Forelimb muscle (tissue), 1 donor: Measurements from ENCODE around the gene KLF15. TPM values are rescaled to one million over a fixed set of nuclear protein-coding genes. Genes with fewer than 3 reads are reported as not detected.
A peak's percentile ranks its signal among the peaks of the same experiment; 100 is the strongest.

Experiments
- DNase-seq: peaks from one replicate; pipeline ENCODE4 v3.0.0-alpha.2; 2013; ENCODE audit warnings: low read depth
- polyA plus RNA-seq: library from polyadenylated mRNA; unstranded; fragments of 120-200 nt; gene quantifications from one replicate; pipeline ENCODE4 v1.2.1, GENCODE V29; 2013; ENCODE audit not compliant: insufficient read length

The KLF15 gene
- polyA plus RNA-seq, 1 donor = 1.7 TPM

- peak; percentile 52 for DNase-seq
Observed at GRCh38 chr3:126389112-126389793, 32.0 kb upstream of the KLF15 start.

GRCh38 chr3:126381966-126382365 is 24.8 kb upstream of the KLF15 start:
- DNase-seq = no peak

GRCh38 chr3:126380011-126380768 is 23.0 kb upstream of the KLF15 start:
- DNase-seq = no peak

DNA sequence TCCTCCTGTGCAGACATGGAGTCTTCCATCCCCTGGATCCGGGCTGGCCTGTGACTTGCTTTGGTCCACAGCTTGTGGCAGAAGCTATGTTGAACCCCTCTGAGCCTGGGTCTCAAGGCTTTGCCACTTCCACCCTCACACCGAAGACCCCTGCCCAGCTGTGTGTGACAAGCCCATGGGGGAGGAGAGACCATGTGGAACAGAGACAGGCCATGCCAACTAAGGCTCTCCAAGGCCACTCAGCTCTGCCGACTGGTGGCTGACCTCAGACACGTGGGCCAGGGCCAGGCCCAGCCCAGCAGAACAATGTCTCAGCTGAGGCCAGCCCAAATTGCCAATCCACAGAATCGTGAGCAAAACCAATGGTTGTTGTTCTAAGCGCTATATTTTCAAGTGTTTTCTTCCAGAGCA is 21.1 kb upstream of the KLF15 start:
- DNase-seq = no peak

DNA sequence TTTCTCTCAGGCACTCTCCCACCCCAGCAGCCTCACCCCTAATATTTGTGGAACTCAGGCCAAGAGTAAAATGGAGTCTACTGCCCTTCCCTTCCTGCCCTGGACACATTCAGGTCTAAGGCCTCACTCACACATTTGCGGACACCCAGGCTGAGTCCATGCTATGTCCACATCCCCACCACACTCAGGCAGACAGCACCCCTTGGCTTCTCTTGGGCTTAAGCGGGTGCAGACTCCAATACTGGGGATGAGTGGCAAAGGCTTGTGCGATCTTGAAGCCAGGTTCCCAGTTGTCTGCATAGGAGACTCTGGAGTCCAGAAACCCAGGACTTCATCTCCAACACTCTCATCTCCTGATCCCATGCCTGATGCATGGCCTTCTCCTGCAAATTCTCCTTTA is 20.0 kb upstream of the KLF15 start:
- no peak for DNase-seq

DNA sequence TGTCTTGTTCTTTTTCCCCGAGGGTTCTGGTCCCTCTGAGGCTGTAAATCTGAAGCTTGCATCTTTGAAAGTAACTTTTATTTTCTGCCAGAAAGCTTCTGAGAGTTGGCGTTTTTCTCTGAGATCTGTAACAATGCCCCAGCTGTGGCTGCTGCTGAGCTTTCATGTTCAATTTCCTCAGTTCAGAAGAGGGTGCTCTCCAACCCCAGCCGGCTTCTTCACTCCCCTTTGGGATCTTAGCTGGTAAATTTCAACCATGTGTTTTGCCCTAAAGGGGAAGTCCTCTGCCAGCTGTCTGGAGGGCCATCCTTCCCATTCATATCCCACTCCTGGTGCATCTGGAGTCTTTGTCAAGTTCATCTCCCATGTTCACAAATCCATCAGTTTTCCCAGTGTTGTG is 19.2 kb upstream of the KLF15 start:
- DNase-seq = no peak

DNA sequence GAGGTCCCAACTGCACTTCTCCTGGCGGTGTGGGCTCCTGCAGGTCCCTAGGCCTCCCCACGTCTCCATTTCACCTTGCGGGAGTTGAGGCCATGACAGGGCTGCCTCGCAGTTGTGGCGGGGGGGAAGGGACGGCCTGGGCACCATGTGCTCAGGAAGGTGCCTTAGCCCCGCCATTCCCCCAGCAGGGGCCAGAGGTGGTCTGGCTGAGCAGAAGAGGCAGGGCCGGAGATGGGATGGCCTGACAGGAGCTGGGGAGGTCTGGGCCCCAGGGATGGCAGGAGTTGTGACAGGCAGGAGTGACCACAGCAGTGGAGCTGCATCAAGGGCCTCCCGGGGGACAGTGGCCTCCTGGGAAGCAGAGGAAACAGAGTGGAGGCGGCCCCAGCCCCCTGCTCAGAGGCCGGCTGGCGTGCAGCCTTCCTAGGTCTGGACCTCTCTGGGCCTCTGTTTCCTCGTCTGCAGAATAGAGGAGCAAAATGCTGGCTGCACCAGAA is 18.7 kb upstream of the KLF15 start:
- no peak for DNase-seq

DNA sequence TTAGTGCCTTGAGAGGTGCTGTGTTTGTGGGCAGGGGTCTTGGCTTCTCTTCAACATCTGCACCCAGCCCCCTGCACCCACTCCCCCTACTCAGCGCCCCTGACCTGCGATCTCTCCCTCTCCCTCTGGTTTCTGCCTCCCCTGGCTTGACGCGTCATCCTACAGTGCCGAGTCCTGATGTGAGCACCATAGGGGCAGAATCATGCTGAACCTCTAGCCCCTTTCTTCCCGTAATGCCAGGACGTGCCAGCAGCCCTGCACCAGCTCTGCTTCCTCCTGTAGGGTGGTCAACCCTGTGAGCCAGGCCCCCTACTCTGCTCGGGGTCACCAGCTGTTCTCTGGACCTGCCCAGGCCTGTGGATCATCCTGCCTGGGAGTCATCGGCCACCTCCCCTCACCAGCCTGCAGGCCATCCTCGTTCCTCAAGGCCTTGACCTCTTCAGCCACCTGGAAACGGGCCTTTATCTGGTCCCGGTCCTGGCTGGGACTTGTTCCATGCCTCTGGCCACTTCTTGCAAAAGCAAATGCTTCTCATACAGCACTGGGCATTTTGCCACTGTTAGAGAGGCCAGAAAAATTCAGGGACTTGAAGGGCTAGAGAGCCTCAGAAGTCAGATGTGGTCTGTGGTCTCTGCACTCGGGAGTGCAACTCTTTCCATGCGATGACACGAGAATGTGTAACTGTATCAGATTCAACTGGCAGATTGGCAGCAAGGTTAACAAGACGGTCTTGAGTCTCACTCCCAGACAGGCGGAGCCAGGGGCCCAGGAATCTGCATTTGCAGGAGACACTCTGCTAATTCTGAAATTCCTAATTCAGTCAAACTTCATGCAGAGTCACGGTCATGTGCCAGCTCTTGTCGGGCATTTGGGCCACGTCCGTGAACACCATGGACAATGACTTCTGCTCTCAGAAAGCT is 16.7 kb upstream of the KLF15 start:
- no peak for DNase-seq

- DNase-seq = no peak
Observed at GRCh38 chr3:126373146-126373613, 16.0 kb upstream of the KLF15 start.

- no peak for DNase-seq
Observed at GRCh38 chr3:126372413-126373145, 15.4 kb upstream of the KLF15 start.

DNA sequence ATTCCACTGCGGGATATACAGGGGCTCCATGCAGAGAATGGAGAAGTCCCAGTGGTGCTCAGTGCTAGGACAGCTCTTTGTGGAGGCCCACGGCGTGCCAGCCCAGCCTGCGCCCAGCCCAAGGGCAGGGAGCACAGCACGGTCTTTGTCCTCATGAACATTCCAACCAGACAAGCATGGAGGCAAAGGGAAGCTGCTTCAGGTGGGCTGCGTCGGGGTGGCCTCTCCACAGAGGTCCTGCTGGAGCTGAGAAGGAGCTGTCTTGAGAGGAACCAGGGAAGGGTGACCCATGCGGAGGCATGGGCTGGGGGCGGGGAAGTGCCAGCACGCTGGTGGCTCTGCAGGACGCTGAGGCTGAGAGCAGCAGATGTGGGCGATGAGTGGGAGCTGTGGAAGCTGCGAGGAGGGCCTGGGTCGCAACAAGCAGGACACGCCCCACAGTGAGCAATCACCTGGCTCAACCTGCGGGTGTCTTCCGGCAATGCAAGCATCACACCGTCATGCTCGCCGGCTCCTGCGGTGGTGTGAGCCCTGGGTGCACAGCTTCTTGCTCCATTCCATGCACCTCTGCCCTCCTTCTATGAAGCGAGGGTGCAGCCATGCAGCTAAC is 14.0 kb upstream of the KLF15 start:
- DNase-seq = no peak

- DNase-seq = no peak
Observed at GRCh38 chr3:126370606-126371005, 13.4 kb upstream of the KLF15 start.

DNA sequence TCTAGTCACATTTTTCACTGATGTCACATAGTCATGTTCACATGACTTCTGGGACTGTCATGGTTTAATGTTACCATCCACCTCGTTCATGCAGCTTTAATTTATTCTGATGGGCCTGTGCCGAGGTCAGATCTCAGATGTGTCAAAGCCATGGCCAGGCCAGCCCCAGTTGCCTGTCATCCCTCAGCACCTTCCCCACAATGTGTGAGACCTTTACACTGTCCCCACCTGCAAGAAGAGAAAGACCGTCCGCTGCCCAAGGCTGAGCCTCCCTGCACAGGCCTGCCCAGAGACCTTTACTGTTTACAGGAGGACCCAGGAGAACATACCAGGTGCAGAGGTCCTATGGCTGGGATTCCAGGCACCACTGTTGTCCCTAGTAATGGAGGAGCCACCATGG is 12.8 kb upstream of the KLF15 start:
- DNase-seq = no peak

GRCh38 chr3:126369490-126369889 is 12.3 kb upstream of the KLF15 start:
- no peak for DNase-seq

DNA sequence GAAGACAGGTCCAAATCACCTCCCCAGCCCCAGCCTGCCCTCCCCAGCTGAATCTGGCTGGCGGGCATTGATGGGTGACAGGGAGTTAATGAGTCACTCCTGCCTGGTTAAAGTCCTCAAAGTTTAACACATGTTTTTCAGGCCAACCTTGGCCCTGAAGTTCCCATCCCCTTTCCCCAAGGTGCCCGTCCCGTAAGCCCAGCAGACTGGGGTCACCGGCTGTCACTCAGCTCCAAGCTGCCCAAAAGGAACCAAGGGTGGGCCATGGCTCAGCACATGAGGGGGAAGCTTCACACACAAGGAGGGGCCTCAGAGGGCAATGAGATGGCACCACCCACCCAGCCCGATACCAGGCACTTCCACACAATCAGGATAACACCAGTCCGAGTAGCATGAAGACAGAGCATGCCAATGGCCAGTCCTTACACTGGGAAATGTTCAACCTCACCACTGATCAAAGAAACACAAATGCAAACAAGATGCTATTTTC is 10.2 kb upstream of the KLF15 start:
- DNase-seq = no peak

DNA sequence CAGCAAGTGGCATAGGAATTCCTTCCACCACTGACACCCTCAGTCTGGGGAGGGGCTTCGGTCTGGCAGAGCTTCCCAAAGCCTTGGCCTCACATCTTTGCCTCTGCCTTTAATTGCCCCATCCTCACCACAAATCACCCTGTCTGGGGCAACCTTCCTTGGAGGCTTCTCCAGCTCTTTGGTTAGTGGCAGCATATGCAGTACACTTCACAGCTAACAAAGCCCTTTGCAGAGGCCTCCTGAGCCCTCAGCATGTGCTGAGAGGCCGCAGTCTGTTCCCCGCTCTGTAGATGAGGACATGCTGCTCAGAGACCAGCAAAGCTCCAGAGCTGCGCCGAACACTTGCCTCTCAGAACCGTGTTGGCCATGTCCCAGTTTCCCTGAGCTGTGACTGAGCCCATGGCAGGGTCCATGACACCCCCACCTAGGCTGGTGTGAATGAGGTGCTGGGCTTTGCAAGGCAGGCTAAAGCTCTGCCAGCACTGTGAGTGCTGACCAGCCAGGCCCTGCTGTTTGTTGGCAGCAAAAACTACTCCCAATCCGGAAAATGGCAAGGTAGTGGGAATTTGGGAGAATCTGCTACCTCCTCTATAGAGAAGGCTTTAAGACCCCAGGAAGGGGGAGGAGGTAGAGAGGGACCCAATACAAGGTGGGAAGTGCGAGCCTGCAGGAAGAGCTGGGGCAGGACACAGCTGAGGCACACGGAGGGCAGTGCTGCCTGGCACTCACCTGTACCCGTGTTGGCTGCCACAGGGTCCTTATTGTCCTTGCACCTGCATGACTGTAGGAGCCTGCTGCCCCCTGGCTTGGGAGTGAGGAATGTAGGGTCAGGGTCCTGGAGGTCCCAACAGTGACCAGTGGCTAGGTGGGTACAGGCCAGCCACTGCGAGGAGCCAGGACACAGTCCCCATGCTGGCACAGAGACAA is 8.4 kb upstream of the KLF15 start:
- no peak for DNase-seq

GRCh38 chr3:126364731-126365301 is 7.6 kb upstream of the KLF15 start:
- no peak for DNase-seq

GRCh38 chr3:126364130-126364695 is 7.0 kb upstream of the KLF15 start:
- no peak for DNase-seq

- DNase-seq = no peak
Observed at GRCh38 chr3:126361211-126361610, 4.0 kb upstream of the KLF15 start.
